ENCODE measurements around the gene IGF1R.

IGF1R gene

GRCh38 chr15:98673133-98673532 lies 24.8 kb downstream of the IGF1R start:
- no peak for DNase-seq

DNA sequence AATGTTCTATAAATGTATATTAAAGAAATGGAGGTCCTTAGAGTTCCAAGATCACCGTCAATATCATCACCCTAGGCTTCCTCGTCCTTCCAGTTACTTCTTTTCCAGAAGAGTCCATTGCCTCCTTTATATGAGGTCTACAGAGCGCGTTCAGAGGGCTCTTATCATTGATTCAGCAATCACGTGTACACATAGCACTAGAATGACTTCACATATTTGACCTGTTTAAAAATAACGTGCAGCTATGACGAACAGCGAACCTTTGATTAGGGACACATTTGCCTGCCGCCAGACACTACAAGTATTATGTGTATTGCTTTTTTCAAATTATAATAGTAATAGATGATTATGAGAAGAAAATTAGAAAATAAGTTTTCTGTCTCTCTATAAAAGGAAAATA lies 26.0 kb downstream of the IGF1R start:
- no peak for DNase-seq

- no peak for DNase-seq
Measured at GRCh38 chr15:98676586-98677270, 28.4 kb downstream of the IGF1R start.

GRCh38 chr15:98677345-98678059 lies 29.2 kb downstream of the IGF1R start:
- DNase-seq, result no peak

DNA sequence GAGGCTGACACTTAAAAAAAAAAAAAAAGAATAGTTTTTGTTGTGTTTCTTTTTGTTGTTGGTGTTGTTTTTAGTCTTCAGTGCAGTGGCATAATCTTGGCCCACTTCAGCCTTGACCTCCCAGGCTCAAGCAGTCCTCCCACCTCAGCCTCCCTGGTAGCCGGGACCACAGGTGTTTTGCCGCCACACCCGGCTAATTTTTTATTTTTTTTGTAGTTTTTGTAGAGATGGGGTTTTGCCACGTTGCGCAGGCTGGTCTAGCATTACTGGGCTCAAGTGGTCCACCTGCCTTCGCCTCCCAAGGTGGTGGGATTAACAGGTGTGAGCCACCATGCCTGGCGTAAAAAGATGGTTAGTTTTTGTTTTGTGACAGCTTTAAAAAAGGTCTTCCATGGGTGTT lies 30.1 kb downstream of the IGF1R start:
- DNase-seq, result no peak

DNA sequence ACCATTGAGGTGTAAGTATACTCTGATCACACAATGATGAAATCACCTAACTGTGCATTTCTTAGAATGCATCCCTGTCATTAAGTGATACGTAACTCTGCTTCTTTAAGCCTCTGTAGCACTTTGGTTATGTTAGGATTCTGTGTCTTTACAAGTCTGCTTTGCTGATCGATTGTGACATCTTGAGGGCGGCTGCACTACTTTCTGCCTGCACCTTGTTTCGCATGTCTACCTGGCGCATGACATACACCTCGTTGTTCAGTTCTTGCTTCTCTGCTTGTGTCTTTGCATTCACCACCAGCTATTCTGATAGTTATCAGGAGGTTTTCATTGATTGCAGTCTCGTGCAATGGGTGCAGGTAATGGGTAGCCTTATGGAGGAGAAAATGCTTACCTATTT lies 32.7 kb downstream of the IGF1R start:
- DNase-seq, result no peak

DNA sequence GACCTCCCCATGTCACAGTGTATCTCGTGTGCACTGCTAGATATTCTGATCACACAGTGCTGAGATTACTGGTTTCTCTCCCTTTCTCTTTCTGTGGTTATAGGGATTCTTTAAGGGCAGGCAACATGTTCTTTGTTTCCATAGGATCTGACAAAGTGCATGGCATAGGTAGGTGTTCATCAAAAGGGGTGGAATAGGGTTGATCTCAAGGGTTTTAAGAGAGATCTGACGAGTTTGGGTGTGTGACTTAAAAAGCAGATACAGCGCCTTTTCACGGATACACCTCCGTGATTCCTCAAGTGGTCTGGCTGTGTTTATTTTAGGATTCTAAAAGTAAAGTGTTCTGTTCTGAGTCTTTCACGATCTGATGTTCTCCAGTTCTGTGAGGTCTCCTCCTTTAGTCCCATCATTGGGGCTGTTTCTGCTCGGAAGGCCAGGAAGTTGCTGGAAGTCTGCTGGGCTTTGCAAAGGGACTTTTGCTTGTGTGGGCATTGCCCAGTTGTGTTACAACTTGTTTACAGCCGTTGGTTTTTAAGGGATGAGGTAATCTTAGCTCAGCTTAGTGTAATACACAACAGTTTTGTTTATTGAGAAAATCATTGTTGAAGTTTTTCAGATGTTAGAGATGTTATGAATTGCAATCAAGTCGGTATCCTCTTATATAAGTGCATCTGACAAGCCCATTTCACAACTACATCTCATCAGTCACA lies 34.8 kb downstream of the IGF1R start:
- DNase-seq, result no peak

DNA sequence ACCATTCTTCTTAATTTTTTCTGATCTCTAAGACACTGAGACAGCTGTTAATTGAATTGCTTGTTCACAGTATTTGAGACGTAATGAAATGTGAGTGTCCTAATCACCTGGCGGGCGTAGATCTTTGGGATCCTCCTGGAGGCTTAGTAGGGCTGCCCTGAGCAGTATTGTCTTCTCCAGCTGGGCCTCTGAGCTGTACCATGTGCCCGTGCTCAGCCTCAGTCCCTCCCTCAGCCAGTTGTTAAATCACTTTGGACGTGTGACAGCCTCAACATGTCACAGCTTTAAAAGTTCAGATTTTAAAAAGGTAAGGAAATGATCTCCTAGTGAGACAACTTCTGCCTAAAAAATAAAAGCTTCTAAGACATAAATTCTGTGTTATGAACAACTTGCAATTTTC lies 35.5 kb downstream of the IGF1R start:
- DNase-seq, result no peak

GRCh38 chr15:98684436-98684835 lies 36.1 kb downstream of the IGF1R start:
- no peak for DNase-seq

- no peak for DNase-seq
Measured at GRCh38 chr15:98684995-98685525, 36.7 kb downstream of the IGF1R start.

- DNase-seq, result no peak
Measured at GRCh38 chr15:98686983-98687382, 38.6 kb downstream of the IGF1R start.

- DNase-seq, result no peak
Measured at GRCh38 chr15:98689431-98689861, 41.1 kb downstream of the IGF1R start.

GRCh38 chr15:98690272-98690950 lies 42.1 kb downstream of the IGF1R start:
- DNase-seq, result no peak

DNA sequence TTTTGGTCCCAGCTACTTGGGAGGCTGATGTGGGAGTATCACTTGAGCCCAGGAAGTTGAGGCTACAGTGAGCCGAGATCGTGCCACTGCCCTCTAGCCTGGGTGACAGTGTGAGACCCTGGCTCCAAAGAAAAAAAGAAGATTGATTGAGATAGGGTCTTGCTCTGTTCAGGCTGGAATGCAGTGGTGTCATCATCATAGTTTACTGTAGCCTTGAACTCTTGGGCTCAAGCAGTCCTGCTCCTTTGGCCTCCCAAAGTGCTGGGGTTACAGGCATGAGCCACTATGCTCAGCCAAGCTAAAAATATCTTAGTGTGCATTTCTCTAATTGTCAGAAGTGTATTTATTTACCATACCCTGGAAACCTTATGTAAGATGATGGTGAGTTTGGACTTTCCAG lies 43.9 kb downstream of the IGF1R start:
- no peak for DNase-seq

GRCh38 chr15:98694161-98694560 lies 45.8 kb downstream of the IGF1R start:
- DNase-seq, result no peak

DNA sequence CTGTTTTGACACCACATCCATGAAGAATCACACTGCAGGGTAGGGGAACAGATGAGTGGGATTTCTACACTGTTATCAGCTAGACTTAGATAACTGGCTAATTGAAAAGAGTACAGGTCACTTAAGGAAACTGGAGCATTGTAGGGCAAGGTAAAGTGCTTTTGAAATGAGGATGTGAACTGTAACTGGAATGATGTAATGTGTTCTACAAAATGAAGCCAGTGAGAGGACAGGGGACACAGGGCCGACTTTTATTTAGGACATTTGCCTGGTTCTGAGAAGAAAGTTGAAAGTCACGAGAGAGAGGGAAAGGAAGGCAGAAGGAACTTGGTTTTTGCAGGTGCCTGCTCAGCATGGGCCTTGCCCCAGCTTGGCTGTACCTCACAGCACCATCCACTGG lies 50.5 kb downstream of the IGF1R start:
- DNase-seq, result no peak

DNA sequence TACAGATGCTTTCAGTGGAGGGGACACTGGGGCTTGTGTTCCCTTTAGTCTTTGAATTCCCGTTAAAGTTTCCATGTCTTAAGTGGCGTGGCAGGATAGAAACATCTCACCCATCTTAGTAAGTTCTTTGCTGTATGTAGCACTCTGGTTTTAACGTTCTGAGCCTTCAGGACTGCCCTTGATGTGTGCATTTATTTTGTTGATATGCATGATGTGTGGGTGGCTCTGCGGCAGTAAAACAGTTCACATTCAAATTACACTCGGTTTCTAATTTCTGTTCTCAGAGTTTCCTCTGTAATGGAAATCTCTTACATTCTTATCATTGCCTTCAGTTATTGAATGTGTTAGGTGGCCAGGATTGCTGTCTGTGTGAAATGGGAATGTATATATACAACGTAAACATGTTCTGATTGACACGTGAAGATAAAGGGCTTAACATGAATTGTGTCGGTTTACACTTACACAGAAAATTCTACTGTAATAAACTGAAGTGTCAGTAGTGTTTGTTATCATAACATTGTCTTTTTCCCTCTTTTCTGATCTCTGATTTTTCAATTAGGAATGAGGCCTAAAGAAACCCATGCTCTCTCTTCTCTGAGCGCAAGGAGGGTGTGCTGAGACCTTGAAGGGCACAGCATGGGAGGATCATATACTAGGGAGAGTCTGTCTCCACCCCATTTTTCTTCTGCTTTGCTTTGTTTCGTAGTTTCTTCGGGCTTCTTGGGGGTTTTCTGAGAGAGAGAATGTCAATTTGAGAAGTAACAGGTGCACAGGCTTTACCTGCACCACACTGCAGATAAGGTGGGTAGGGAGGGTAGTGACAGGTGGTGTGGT lies 51.5 kb downstream of the IGF1R start:
- no peak for DNase-seq

DNA sequence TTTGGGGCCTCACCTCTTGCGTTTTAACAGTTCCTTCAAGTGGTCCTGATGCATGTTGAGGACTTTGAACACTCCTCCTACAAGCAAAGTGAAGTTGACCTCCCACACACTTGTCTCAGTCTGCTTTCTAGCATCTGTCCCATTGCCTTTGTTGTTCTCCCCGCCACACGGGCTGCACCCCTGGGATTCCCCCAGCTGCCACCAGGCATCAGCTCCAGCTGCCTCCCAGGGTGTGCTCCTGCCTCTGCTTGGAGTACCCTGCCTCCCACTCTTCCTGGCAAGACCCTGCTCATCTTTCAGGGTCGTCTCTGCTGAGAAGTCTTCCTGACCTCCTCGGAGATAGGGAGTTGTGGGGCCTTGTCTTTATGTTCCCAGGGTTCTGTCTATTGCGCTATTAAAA lies 52.2 kb downstream of the IGF1R start:
- DNase-seq, result no peak

GRCh38 chr15:98703126-98703685 lies 54.9 kb downstream of the IGF1R start:
- no peak for DNase-seq

DNA sequence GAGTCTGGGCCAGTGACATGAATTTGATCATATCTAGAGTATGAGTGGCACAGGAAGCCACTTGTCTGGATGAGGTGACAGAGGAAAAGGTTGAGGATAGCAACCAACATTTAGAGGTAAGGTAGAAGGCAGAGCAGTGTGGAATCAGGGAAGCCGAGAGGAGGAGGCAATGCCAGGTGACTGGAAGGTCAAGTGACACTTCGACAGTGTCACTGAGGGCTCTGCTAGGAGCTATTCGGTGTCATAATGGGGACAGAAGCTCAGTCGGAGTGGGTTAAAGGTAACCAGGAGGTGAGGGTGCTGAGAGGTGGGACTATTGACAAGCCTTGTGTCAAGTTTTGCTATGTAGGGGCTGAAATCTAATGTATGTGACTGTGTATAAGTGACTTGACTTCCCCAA lies 56.7 kb downstream of the IGF1R start:
- no peak for DNase-seq

DNA sequence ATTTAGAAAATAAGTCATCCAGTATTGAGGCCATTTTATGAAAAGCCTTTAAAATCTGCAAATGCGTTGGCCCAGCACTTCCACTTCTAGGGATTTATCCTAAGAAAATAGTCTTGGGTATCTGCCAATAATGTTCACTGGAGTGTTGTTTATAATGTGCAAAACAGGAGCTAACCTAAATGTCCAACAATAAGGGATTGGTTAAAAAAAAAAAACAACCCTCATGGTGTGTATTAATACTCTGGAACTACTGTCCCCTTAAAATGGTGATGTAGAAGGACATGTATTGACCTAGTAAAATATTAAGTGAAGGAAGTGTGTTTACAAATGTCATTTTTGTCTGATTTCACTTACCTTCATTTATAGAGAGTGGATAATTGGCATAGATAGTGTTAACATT lies 58.0 kb downstream of the IGF1R start:
- no peak for DNase-seq

DNA sequence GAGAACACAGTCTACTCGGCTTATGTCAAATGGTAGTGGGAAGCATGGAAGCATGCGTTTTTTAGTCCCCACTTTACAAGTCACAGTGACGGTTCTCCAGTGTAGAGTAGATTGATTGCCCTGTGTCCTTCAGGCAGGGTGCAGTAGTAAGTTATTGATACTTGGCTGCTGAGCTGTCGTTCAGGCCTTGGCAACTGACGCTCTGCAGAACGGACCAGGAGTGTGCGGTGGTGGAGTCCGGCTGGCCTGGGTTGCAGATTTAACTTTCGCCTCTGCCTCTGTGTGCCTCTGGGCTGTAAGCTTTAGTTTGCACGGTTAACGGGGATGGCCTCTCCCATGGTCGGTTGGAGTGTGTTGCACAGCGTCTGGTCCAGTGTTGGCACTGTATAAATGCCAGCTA lies 58.6 kb downstream of the IGF1R start:
- DNase-seq, result no peak
